ENCODE results near the gene SMIM32.

SMIM32 gene

DNA sequence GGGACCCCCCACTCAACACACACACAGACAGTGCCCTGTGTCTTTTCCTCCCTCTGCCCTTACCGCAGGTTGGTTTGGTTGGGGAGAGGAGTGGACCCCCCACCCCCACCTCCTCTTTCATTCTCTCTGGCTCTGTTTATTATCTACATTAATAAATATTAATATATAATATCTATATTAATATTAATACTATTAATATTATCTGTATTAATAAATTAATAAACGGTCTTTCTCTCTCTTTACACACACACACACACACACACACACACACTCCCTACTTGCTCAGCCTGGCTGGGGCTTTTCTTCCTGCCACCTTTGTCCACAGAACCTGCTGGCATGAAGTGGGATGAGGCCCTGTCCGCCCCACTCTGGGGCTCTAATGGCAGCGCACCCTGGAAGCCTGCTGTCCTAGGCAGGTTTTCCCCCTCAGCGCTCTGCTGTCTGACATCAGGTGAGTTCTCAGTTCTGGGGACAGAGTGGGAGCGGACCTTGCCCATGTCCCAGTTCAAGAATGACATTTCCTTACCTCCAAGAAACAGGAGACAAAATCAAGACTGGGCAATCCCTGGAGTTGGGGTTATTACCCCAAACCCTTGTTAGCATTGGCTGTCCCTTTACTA is 10.5 kb upstream of the SMIM32 start:
- TF ChIP-seq, protein P1, sequence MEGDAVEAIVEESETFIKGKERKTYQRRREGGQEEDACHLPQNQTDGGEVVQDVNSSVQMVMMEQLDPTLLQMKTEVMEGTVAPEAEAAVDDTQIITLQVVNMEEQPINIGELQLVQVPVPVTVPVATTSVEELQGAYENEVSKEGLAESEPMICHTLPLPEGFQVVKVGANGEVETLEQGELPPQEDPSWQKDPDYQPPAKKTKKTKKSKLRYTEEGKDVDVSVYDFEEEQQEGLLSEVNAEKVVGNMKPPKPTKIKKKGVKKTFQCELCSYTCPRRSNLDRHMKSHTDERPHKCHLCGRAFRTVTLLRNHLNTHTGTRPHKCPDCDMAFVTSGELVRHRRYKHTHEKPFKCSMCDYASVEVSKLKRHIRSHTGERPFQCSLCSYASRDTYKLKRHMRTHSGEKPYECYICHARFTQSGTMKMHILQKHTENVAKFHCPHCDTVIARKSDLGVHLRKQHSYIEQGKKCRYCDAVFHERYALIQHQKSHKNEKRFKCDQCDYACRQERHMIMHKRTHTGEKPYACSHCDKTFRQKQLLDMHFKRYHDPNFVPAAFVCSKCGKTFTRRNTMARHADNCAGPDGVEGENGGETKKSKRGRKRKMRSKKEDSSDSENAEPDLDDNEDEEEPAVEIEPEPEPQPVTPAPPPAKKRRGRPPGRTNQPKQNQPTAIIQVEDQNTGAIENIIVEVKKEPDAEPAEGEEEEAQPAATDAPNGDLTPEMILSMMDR (IDR thresholded peaks at IDR 0.05; ENCODE audit: insufficient read depth, low read depth, low read length, missing control alignments): no peak
- DNase-seq (ENCODE audit: low read depth): no peak
- H3K4me3 ChIP-seq (ENCODE audit: low read length): no peak overlapping the region

DNA sequence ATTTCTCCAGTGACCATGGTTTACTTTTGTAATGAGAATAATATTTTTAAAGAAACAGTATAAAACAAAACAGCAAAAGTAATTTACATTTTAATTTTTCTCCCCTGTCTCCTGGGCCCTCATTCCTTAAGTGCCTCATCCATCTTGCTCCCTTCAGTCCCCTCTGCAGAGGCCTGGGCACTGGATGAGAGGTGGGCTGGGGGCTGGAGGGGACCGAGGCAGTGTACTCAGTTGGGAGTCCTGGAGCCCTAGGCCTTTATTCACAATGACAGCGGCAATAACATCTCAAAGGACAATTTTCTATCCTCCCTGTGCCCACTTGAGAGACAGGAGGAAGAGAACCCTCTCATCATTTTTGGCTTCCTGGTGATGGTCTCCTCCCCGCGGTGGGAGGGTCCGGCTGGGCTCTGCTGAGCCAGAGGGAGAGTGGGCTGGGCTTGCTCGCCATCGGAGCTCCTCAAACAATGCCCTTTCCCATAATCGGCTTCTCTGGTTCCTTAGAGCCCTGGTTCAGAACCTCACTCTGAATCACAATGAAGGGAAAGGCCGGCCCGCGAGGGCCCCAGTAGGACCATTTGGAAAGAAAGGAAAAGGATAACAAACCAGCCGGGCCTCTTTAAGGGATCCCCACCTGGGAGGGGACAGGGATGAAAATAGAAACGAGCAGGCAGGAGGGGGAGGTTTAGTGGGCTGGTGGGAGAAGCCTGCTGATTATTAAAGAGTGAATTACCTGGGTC is 9.7 kb upstream of the SMIM32 start:
- TF ChIP-seq, protein P1 (IDR thresholded peaks at IDR 0.05; ENCODE audit: insufficient read depth, low read depth, low read length, missing control alignments): no peak
- DNase-seq (ENCODE audit: low read depth): no peak
- no peak overlapping the region for H3K4me3 ChIP-seq (ENCODE audit: low read length)

DNA sequence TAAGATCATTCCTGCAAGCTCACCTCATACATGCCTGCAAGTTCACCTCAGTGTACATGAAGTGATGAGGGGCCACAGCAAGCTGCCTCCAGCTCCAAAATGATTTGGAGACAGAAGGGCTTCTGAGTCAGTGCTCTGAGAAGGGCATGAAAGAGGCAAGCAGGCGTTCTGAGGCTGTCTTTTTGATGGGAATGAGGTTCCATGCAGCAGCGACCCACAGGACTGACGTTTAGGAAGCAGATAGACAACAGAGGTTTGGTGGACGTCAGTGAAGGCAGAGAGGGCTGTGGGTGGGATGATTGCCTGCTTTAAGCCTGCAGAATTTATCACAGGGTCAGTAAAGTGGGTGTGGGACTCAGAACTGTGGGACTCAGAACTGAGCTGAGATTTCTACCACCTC is 8.9 kb upstream of the SMIM32 start:
- TF ChIP-seq, protein P1 (IDR thresholded peaks at IDR 0.05; ENCODE audit: insufficient read depth, low read depth, low read length, missing control alignments): no peak
- no peak for DNase-seq (ENCODE audit: low read depth)
- H3K4me3 ChIP-seq (ENCODE audit: low read length): no peak overlapping the region

DNA sequence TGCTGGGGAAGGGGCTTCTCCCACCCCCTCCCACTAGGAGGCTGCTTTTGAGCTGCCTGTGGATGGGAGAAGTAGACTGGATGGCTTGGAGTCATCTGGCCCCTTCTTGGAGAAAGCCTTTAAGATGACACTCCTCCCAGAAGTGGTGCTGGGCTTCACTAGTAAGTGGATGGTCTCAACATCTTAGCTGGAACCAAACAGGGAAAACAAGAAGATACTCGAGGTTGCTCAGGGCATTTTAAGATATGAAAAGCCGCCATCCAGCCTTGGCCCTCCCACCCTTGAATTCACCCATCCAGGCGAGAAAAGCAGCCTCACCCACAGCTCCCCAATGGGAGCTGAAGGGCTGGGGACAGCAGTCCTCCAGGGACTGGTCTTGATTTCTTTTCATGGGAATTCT is 7.8 kb upstream of the SMIM32 start:
- TF ChIP-seq, protein P1 (IDR thresholded peaks at IDR 0.05; ENCODE audit: insufficient read depth, low read depth, low read length, missing control alignments): no peak
- no peak overlapping the region for H3K4me3 ChIP-seq (ENCODE audit: low read length)
- DNase-seq (ENCODE audit: low read depth): no peak

DNA sequence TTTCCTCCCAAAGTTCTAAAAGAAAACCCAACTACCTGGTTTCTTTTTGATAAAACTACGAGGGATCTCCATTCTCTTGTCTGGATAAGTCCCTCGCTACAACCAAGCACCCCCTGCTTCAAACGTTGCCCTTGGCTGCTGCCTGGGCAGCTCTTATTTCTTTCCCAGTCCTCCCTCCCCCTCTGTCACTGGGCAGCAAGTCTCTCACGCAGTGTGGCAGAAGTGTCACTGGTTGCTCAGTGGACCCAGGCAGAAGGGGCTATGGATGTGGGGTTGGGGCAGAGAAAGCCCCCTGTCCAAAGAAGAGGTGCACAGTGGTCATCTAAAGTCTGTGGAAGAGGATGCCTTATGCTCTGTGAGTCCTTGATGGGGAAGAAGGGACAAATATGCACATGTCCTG is 7.2 kb upstream of the SMIM32 start:
- no peak overlapping the region for H3K4me3 ChIP-seq (ENCODE audit: low read length)
- TF ChIP-seq, protein P1 (IDR thresholded peaks at IDR 0.05; ENCODE audit: insufficient read depth, low read depth, low read length, missing control alignments): no peak
- DNase-seq (ENCODE audit: low read depth): no peak

DNA sequence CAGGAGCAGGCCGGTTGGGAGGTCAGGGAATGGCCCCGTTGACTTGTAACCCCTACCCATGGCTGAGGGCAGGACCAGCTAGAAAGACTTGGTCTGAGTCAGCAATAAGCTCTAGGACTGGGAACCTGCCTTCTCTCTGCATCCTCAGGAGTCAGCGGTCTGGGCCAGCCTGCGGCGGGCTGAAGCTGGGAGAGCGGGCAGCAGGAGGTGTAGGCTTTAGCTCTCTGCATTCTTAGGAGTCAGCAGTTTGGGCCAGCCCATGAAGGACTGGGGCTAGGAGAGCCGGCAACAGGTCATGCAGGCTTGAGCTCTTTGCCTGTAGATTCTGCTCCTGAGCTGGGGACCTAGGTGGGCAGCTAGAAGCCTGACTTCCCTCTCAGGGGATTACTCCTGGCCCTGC is 6.4 kb upstream of the SMIM32 start:
- no peak overlapping the region for H3K4me3 ChIP-seq (ENCODE audit: low read length)
- no peak for DNase-seq (ENCODE audit: low read depth)
- TF ChIP-seq, protein P1 (IDR thresholded peaks at IDR 0.05; ENCODE audit: insufficient read depth, low read depth, low read length, missing control alignments): no peak

DNA sequence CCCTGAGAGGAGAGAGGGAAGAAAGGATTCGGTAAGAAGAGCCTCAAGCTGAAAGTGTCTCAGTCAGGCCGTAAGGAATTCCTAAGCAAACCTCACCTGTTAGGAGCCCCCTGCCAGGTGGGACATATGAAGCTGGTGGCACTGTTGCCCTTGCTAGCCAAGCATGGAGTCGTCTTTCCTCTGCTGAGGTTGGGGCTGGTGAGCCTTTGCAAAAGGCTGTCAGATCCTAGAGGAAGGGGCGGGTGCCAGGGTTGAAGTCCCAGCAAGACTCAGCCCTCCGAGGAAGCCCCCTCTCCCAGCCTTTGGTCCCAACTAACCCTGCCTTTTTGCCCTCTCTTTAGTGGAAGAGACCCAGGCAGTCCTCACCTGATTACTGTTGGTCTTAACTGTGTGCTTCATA is 5.5 kb upstream of the SMIM32 start:
- TF ChIP-seq, protein P1 (IDR thresholded peaks at IDR 0.05; ENCODE audit: insufficient read depth, low read depth, low read length, missing control alignments): no peak
- no peak for DNase-seq (ENCODE audit: low read depth)
- no peak overlapping the region for H3K4me3 ChIP-seq (ENCODE audit: low read length)

Data from epithelial cell of esophagus (primary cell).